A673 (cell line): ENCODE measurements around the gene RAPGEF4. TPM values are rescaled to one million over a fixed set of nuclear protein-coding genes. Genes with fewer than 3 reads are reported as not detected.

Source experiments
- BruUV-seq: library from RNA; stranded (reverse); fragments of 400-500 nt; replicated peaks from 2 replicates; lab custom pipeline; 2021; lab: Mats Ljungman, UMichigan
- CTCF ChIA-PET: fragments of 300-600 bp; sonication (Branson Sonifier 250); formaldehyde crosslinking; loops from one replicate; lab custom pipeline; 2022; ENCODE audit warnings: antibody characterized with exemption; lab: Charles Lee
- POLR2A ChIA-PET: fragments of 300-600 bp; sonication (Branson Sonifier 250); formaldehyde crosslinking; loops from one replicate; lab custom pipeline; 2022; ENCODE audit warnings: antibody characterized with exemption; ENCODE audit not compliant: low non-redundant PET; lab: Charles Lee
- DNase-seq: peaks from one replicate; pipeline ENCODE4 v3.0.0-alpha.2; 2015; ENCODE audit warnings: low spot score
- H3K27ac ChIP-seq: fragments of 200-600 bp; sonication (generic); 2 replicates; pipeline ENCODE4 v1.5.1; 2016; ENCODE audit warnings: mixed run types, low read depth, mild to moderate bottlenecking, mixed read lengths, antibody characterized with exemption, low read length; ENCODE audit not compliant: poor library complexity, severe bottlenecking
- H3K27me3 ChIP-seq: fragments of 200-600 bp; sonication (generic); replicated peaks from 2 replicates; pipeline ENCODE4 v1.6.1; 2017; ENCODE audit warnings: mixed run types, low read depth, mild to moderate bottlenecking, mixed read lengths, antibody characterized with exemption, low read length; ENCODE audit not compliant: insufficient read depth, poor library complexity
- H3K36me3 ChIP-seq: fragments of 200-600 bp; sonication (generic); 2 replicates; pipeline ENCODE4 v1.6.1; 2016; ENCODE audit warnings: mixed run types, mild to moderate bottlenecking, mixed read lengths, antibody characterized with exemption, low read length; ENCODE audit not compliant: insufficient read depth, poor library complexity, severe bottlenecking
- H3K4me1 ChIP-seq: fragments of 200-600 bp; sonication (generic); 2 replicates; pipeline ENCODE4 v1.6.1; 2017; ENCODE audit warnings: mixed run types, mild to moderate bottlenecking, mixed read lengths, antibody characterized with exemption, low read length; ENCODE audit not compliant: insufficient read depth, poor library complexity, severe bottlenecking
- H3K4me3 ChIP-seq: fragments of 200-600 bp; sonication (generic); 2 replicates; pipeline ENCODE4 v1.5.1; 2016; ENCODE audit warnings: low read depth, mixed run types, mild to moderate bottlenecking, mixed read lengths, low read length; ENCODE audit not compliant: poor library complexity, severe bottlenecking
- H3K9me3 ChIP-seq: fragments of 200-600 bp; sonication (generic); 2 replicates; pipeline ENCODE4 v1.6.1; 2016; ENCODE audit warnings: mixed run types, low read depth, mild to moderate bottlenecking, mixed read lengths, antibody characterized with exemption, low read length; ENCODE audit not compliant: poor library complexity, severe bottlenecking
- CTCF ChIP-seq: fragments of 300-800, 200-600 bp; sonication (generic); conservative IDR thresholded peaks from 2 replicates; pipeline ENCODE4 v1.5.1; 2017; ENCODE audit warnings: low read depth, mild to moderate bottlenecking, antibody characterized with exemption, low read length, moderate library complexity, mixed read lengths
- EZH2 ChIP-seq: fragments of 200-600 bp; sonication (generic); IDR thresholded peaks from 2 replicates; pipeline ENCODE4 v1.6.1; 2017; ENCODE audit warnings: borderline replicate concordance, low read depth, mild to moderate bottlenecking, mixed read lengths, antibody characterized with exemption, low read length; ENCODE audit not compliant: poor library complexity, severe bottlenecking
- intact Hi-C: fragments of 100-400 bp; cut with micrococcal nuclease; formaldehyde crosslinking; loops from one replicate; pipeline ENCODE4 v1.10.0; 2022; ENCODE audit not compliant: unreplicated experiment
- total RNA-seq: library from RNA; stranded (reverse); gene quantifications from 2 replicates; pipeline ENCODE4 v1.2.3, GENCODE V29; 2021

RAPGEF4 gene
- total RNA-seq, 1 experiment from 2014 or later = 0.26 TPM

- intact Hi-C loops = loop anchor here (5.0 kb wide), 2 partner anchors 49 to 131 kb away; no protein-coding TSS in a partner anchor
- CTCF ChIA-PET = interaction anchor here (0.7 kb wide), 1 partner anchor 75 kb away, joined by 3 read pairs; no protein-coding TSS in a partner anchor
- POLR2A ChIA-PET = no interaction called here
- Histone ChIP-seq H3K4me3 (peak within 1 kb of the TSS; percentile 76), H3K36me3 (no peaks in the 10 kb centered on the region), H3K27me3 (no peaks in the 10 kb centered on the region), H3K27ac (peak within 1 kb of the TSS; percentile 95), H3K4me1 (peaks cover 16% of the 10 kb centered on the region), H3K9me3 (no peaks in the 10 kb centered on the region)
- peak; percentile 83 for DNase-seq
- BruUV-seq = no TSS peak
- TF ChIP-seq EZH2 (no peak), CTCF (peak; percentile 51)
Observed at GRCh38 chr2:173075781-173076580, 340.3 kb downstream of the RAPGEF4 start, which contains the start of gene MAP3K20. Gene MAP3K20 (plus strand): TSS chr2:173075846. CDS start chr2:173091032, 15,186 bp downstream.

GRCh38 chr2:173076581-173077345 lies 341.1 kb downstream of the RAPGEF4 start:
- BruUV-seq = no TSS peak
- Histone ChIP-seq H3K4me3 (peak overlapping the region; percentile 76), H3K36me3 (no peaks in the 10 kb centered on the region), H3K9me3 (no peaks in the 10 kb centered on the region), H3K27me3 (no peaks in the 10 kb centered on the region), H3K27ac (peak overlapping the region; percentile 95), H3K4me1 (peaks cover 16% of the 10 kb centered on the region)
- ChIA-PET POLR2A (interaction anchor here (0.6 kb wide), 1 partner anchor 1475 kb away, joined by 3 read pairs; no protein-coding TSS in a partner anchor), CTCF (no interaction called here)
- intact Hi-C loops = loop anchor here (5.0 kb wide), 2 partner anchors 49 to 131 kb away; no protein-coding TSS in a partner anchor
- TF ChIP-seq CTCF (no peak), EZH2 (no peak)
- DNase-seq = peak; percentile 64

GRCh38 chr2:173077506-173078177 lies 342.0 kb downstream of the RAPGEF4 start:
- no peaks in the 10 kb centered on the region for H3K36me3 ChIP-seq
- peaks cover 16% of the 10 kb centered on the region for H3K4me1 ChIP-seq
- no peaks in the 10 kb centered on the region for H3K9me3 ChIP-seq
- H3K27ac ChIP-seq = peak overlapping the region; percentile 95
- H3K27me3 ChIP-seq = no peaks in the 10 kb centered on the region
- ChIA-PET CTCF (interaction anchor here (0.7 kb wide), 1 partner anchor 133 kb away, joined by 3 read pairs; no protein-coding TSS in a partner anchor), POLR2A (interaction anchor here (0.6 kb wide), 1 partner anchor 1474 kb away, joined by 3 read pairs; no protein-coding TSS in a partner anchor)
- no peak for DNase-seq
- no peak for TF ChIP-seq EZH2
- no peak for TF ChIP-seq CTCF
- H3K4me3 ChIP-seq = peak overlapping the region; percentile 76
- intact Hi-C loops = loop anchor here (5.0 kb wide), 2 partner anchors 50 to 130 kb away; no protein-coding TSS in a partner anchor
- TSS peak; percentile 43 for BruUV-seq
